ENCODE results near the gene TPRN.

Gene TPRN

GRCh38 chr9:137223078-137223970 is 22.8 kb upstream of the TPRN start:
- DNase-seq: peak; percentile 98

DNA sequence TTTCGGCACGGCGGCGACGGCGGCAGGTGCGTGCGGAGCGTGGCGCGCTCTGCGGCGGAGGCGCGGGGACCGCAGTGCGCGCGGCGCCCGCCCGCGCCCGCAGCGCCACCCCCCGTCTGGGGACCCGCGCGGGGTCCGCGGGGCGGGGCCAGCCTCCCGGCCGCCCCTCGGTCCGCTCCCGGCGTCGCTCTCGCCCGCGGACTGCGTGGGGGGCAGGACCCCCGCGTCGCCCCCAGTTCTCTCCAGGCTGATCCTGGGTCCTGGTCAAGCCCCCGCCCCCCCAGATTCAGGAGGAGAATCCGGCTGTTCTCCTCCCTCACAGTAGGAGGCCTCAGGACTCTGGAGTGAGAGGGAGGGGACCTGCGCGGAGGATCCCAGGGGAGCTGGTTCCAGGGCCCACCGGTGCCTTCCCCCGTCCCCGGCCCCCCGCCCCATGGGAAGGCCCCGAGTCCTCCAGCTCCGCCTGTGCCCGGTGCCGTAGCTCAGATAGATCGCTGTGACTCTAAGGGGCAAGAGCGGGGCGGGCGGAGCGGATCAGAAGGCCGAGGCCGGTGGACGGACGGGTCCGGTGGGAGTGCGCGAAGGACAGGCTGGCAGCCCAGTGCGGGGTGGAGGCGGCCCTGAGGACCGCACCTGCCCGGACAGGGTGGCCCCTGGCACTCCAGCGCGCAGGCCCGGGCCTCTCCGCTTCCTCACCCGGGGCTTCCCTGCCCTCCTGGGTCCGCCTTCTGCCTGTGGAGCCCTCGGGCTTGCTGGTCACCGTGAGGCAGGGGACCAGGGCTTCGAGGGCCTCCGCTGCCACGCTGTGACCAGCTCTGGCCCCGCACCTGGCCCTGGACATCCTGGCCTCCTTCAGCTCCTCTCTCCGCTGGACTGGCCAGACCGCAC is 21.9 kb upstream of the TPRN start, which contains the start of gene RNF208:
TSS of gene RNF208 (minus strand) at position 51 of the 888 bp plus-strand sequence. CDS start 1,028 bp downstream, outside the sequence.
- no peak for DNase-seq

DNA sequence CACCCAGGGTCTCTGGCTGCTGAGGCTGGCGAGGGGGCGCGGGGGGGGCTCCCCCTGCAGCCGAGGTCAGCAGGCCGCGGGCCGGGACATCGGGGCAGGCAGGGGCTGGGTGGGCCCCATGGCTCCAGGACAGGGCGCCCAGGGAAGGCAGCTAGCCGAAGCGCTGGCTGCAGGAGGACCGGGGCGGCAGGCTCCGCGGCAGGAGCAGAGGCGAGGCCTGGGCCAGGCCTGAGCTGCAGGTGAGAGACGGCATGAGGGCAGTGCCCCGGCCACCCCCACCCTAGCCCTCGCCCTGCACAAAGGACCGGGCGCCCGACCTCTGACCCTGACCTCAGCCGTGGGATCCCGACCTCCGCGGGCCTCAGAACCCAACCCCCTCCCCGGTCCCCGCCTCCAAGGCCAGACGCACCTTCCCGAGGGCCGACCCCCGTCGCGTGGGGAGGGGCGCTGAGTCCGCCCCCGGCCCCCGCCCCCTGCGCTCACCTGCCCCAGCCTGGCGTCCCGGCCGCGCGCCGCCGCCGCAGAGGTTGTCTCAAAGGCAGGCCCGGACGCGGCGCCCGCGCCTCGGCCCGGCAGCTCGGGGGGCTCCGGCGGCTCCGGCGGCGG is 21.1 kb upstream of the TPRN start:
- no peak for DNase-seq

DNA sequence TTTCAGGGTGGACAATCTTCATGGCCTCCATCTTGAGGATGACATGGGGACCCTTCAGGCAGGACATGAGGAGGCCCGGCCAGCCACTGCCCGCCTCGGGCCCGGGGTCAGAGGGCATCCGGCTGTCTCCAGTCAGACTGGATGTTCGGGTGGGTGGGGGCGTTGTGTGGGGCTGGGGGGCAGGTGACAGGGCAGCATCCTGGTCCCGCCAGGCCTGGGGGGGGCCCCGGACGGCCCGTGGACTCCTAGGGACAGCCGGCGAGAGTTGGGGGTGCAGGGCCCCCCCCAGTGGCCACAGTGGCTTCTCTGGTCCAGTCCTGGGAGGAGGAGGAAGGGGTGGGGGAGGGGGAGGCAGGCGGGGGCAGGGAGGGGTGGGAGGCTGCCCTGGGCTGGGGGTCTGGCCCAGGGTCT is 20.6 kb upstream of the TPRN start:
- no peak for DNase-seq

- DNase-seq: no peak
Measured at GRCh38 chr9:137220317-137221094, 20.0 kb upstream of the TPRN start.

DNA sequence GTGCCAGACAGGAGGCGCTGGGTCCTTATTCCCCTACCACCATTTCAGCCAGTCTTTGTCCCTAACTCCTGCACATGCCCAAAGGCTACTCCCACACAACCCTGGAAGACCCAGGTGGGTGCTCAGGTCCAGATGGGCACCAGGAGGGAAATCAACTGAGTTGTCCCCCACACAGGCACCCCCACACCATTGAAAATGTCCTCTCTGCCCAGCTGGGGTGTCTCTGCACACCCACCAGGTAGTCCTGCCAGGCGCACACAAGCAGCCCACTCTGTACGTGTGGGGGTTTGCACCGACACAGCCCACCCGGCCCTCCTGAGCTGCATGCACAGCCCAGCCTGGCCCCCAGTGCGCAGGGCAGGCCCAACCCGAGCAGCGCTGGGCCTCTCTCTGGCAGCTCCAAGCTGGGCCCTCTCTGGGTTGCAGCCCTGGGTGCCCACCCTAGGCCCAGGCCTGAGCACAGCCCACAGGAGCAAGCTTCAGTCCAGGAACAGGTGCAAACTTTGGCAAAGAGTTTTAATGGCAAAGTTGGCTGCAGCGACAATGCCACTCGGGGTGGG is 19.3 kb upstream of the TPRN start:
- DNase-seq: no peak

DNA sequence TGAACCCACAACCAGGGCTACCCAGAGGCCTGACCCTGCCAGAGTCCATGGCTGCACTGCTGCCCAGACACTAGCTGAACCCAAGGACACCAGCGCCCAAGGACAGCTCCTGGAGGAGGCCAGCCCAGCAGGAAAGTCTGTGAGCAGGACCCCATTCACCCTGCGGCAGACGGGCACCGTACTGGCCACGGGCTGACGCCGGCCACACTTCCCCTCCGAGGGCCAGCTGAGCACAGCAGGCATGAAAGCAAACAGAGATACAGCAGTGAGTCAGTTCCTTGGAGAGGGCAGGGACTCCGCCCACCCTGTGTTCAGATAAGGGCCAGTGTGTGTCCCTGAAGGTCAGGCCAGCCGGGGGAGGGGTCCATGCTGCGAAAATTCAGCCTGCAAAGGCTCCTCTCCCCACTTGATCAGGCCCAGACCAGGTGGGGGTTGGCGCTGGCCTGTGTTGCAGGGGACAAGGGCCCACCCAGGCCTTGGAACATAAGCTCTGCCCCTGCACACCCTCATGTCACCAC is 18.3 kb upstream of the TPRN start:
- no peak for DNase-seq

DNA sequence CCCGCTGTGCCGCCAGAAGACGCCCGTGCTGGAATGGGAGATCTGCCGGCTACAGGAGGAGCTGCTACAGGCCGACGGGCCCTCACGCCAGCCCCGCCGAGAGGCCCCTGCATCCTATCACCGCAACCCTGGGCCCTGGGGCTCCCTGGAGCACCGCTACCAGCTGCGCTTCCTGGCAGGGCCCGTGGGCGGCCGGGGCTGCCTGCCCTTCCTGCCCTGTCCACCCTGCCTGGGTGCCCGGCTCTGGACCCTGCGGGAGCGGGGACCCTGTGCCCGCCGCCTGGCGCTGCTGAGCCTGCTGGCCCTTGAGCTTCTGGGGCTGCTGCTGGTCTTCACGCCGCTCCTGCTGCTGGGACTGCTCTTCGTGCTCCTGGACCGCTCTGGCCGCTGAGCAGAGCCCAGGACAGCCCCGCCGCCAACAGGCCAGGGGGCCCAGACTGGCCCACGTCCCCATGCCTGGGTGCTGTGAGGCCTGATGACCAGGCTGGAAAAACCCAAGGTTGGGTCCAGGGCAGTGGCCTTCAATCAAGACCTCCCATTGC is 17.7 kb upstream of the TPRN start:
- no peak for DNase-seq

DNA sequence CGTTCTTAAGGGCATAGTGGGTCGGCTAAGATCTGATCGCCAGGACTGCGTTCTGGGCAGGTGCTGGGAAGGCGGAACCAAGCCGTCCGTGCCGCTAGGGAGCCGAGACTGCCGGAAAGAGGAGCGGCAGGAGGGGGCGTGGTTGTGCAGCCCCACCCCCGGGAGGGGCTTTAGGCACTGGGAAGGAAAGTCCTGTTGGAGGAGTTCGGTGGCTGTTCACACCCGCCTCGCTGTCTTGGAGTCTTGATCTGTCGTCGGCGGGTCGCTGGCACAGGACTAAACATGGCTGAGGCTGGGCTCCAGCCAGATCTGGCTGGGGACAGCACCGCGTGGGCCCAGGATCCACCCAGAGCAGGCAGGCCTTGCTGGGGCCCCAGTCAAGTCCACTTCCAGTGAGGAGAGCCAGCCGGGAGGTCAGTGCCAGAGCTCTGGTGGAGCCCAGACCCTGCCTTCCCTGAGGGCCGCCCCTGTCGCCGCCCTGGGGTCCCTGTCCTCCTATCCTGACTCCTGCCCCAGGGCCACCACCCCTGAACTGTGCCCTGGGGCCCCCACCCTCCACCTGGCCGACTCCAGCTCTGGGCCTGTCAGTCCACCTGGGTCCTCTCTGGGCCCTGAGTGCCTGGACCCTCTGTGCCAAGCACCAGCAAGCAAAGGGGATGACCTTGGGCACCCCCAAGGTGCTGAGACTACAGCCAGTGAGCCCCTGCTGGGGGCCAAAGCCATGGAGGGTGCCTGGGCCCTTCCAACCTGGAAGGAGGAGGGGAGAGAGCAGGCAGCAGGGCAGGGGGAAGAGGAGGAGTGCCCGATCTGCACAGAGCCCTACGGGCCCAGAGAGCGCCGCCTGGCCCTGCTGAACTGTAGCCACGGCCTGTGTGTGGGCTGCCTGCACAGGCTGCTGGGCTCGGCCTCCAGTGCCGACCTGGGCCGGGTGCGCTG is 17.0 kb upstream of the TPRN start:
- DNase-seq: no peak

- DNase-seq: no peak
Measured at GRCh38 chr9:137216188-137216965, 15.8 kb upstream of the TPRN start.

DNA sequence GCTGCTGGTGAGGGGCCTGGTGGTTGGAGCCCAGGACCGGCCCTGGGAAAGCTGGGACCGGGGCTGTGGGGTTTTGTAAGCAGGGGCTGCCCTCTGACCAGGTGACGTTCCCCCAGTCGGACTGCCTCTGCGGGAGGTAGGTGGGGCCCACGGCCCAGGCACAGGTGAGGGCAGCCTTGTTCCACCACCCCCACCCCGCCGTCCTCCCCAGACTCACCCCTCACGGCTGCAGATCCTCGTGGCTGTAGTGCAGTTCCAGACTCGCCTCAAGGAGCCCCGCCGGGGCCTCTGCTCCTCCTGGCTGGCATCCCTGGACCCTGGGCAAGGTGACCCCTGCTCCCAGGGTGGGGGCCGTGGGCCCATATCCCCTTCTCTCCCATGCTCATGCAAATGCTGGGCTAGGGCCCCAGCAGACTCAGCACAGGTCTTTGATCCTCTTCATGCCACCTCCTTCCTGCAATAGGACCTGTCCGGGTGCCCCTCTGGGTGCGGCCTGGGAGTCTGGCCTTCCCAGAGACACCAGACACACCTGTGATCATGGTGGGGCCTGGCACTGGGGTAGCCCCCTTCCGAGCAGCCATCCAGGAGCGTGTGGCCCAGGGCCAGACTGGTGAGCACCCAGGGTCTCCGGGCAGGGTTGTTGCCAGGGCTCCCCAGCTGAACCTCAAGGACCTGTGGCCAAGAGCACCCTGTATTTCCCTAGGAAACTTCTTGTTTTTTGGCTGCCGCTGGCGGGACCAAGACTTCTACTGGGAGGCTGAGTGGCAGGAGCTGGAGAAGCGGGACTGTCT is 14.8 kb upstream of the TPRN start:
- no peak for DNase-seq

DNA sequence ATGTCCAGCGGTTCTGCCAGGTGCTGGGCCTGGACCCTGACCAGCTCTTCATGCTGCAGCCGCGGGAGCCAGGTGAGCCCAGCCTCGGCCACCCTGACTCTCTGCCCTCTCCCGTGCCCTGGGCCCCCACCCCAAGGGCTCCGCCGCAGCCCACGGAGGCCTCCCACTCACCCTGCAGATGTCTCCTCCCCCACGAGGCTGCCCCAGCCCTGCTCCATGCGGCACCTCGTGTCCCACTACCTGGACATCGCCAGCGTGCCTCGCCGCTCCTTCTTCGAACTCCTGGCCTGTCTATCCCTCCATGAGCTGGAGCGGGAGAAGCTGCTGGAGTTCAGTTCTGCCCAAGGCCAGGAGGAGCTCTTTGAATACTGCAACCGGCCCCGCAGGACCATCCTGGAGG is 14.1 kb upstream of the TPRN start:
- no peak for DNase-seq

DNA sequence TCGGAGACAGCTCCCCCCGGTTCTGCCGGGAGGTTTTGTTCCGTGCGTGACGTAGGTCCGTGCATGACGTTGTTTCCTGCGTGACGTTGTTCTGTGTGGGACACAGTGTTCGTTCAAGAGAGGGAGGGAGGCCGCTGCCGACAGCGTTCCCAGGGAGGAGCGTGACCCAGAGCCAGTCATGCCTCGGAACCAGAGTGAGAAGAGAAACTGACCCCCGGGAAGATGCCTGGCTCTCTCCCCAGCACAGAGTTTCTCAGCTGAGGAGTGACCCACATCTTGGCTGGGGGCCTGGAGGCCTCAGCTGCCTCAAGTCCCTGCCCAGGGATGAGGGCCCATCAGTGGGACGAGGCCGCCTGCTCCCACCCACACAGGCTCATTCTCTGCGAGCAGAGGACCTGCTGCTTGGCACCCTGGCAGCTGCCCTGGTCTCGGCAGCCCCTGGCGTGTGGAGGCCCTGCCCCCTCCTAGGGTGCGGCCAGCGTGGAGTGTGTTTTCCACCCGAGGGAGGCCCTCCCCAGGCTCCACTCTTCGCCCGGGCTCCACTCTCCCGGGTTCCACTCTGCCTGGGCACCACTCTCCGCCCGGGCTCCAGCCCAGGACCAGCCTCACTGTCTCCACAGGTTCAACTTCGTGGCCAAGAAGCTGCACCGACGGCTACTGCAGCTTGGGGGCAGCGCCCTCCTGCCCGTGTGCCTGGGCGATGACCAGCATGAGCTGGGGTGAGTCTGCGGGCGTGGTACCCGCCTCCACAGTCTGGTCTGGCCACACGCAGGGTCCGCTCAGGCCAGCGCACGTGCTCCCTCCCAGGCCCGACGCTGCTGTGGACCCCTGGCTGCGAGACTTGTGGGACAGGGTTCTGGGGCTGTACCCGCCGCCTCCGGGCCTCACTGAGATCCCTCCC is 12.9 kb upstream of the TPRN start:
- no peak for DNase-seq

DNA sequence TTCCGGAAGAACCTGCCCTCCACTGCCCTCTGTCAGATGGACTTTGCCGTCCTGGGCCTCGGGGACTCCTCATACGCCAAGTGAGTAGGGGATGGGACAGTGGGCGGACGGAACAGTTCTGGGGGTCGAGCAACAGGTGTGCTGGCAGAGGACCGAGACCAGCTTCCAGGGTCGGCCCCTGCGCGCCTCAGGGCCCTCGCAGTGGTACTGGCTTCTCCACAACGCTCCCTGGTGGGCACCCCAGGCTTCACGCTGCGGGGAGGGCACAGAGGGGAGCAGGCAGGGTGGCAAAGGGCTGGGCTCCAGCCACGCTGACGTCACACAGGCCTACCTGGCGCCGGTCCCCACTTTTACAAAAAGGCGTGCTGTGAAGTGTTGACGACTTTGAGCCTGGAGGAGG is 12.0 kb upstream of the TPRN start:
- DNase-seq: no peak

DNA sequence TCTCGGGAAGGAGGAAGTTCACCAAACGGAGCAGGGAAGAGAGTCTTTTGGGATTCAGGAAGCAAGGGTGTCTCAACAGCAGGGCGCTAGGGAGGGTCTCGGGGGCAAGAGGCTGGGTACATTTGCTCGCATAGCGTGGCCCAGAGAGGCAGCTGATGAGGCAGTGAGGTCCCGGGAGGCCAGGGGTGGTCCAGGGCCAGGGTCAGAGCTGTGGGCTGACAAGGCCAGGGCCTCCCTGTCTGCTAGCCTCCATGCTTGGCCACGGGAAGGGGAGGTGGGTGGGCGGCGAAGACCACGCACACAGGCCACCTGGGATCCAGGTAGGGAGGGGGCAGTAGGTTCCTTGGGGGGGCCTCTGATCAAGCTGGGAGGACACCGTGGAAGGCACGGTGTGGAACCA is 11.0 kb upstream of the TPRN start:
- no peak for DNase-seq

DNA sequence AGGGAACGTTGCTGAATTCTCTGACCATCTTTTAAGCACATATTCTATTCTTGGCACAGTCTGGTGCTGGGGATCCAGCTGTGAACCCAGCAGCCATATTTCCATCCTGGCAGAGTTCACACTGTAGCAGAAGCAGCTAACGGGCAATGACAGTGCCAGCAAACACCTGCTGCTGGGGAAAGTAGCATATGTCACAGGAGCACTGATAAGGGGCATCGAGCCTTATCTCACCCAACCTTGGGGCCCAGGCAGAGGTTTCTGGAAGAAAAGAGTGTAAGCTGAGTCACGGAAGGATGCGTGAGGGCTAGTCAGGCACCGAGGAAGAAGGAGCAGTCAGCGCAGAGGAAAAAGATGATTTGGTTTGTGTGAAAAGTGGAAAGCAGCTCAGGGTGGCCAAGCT is 6.1 kb upstream of the TPRN start:
- no peak for DNase-seq

Measured in right hindlimb (tissue), 1 donor.